ENCODE results near the gene BIRC6.

DNA sequence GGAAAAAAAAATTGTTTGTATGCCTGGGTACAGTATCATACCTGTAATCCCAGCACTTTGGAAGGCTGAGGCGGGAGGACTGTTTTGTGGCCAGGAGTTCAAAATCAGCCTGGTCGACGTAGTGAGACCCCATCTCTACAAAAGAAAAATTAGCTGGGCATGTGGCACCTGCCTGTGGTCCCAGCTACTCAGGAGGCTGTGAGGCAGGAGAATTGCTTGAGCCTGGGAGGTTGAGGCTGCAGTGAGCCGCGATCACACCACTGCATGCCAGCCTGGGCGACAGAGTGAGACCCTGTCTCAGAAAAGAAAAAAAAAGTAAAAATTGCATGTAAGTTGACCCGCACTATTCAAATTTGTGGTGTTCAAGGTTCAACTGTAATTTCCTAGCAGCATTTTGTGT lies 46.2 kb upstream of the BIRC6 start:
- TF ChIP-seq, protein P1, sequence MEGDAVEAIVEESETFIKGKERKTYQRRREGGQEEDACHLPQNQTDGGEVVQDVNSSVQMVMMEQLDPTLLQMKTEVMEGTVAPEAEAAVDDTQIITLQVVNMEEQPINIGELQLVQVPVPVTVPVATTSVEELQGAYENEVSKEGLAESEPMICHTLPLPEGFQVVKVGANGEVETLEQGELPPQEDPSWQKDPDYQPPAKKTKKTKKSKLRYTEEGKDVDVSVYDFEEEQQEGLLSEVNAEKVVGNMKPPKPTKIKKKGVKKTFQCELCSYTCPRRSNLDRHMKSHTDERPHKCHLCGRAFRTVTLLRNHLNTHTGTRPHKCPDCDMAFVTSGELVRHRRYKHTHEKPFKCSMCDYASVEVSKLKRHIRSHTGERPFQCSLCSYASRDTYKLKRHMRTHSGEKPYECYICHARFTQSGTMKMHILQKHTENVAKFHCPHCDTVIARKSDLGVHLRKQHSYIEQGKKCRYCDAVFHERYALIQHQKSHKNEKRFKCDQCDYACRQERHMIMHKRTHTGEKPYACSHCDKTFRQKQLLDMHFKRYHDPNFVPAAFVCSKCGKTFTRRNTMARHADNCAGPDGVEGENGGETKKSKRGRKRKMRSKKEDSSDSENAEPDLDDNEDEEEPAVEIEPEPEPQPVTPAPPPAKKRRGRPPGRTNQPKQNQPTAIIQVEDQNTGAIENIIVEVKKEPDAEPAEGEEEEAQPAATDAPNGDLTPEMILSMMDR (IDR thresholded peaks at IDR 0.05; ENCODE audit: control extremely low read depth in 1 of 3, insufficient read depth in 1 of 3, low read depth in 1 of 3, low read length in 3 of 3), result no peak
- TF ChIP-seq SIN3A (conservative IDR thresholded peaks at IDR 0.05 in 1 of 2, IDR thresholded peaks at IDR 0.05 in 1 of 2; ENCODE audit: low read depth in 1 of 2, low read length in 2 of 2), result no peak
- no peak for TF ChIP-seq GABPA (IDR thresholded peaks at IDR 0.05; ENCODE audit: borderline replicate concordance, insufficient read depth, low read length)
- TF ChIP-seq BCL11A (IDR thresholded peaks at IDR 0.05; ENCODE audit: low read depth in 2 of 2, low read length in 2 of 2), result no peak
- no peak for TF ChIP-seq POLR2A (IDR thresholded peaks at IDR 0.05; ENCODE audit: control extremely low read depth in 1 of 2, low read depth in 2 of 2, low read length in 2 of 2)
- no peak for TF ChIP-seq MAFK (IDR thresholded peaks at IDR 0.05; ENCODE audit: low read depth, low read length)
- TF ChIP-seq EZH2 (IDR thresholded peaks at IDR 0.05; ENCODE audit: low read depth, low read length, severe bottlenecking), result no peak
- no peak for TF ChIP-seq NRF1 (IDR thresholded peaks at IDR 0.05; ENCODE audit: low read depth, low read length)
- no peak for TF ChIP-seq CBX8 (IDR thresholded peaks at IDR 0.05; ENCODE audit: borderline replicate concordance, low read depth, low read length)
- TF ChIP-seq KDM1A (IDR thresholded peaks at IDR 0.05; ENCODE audit: borderline replicate concordance, low read length), result no peak
- TF ChIP-seq, protein P2, sequence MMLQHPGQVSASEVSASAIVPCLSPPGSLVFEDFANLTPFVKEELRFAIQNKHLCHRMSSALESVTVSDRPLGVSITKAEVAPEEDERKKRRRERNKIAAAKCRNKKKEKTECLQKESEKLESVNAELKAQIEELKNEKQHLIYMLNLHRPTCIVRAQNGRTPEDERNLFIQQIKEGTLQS (IDR thresholded peaks at IDR 0.05; ENCODE audit: insufficient read depth, low read depth, low read length), result no peak

Data from H1 (cell line).